Measurements from ENCODE around the gene MED13L.

GRCh38 chr12:115942346-115942745 lies 335.1 kb downstream of the MED13L start:
- TF ChIP-seq CTCF (IDR thresholded peaks at IDR 0.05; ENCODE audit: extremely low read depth in 1 of 2, insufficient read depth in 1 of 2, low read depth in 1 of 2, low read length in 2 of 2) (no peak), POLR2A (IDR thresholded peaks at IDR 0.05; ENCODE audit: low read depth, low read length) (no peak), MAX (IDR thresholded peaks at IDR 0.05; ENCODE audit: insufficient read depth, insufficient read length) (no peak), EZH2 (IDR thresholded peaks at IDR 0.05; ENCODE audit: borderline replicate concordance, low read depth, low read length, severe bottlenecking) (no peak), POLR2AphosphoS5 (IDR thresholded peaks at IDR 0.05; ENCODE audit: insufficient read depth, low read depth, low read length) (no peak)
